ENCODE results near the gene USP40.

GRCh38 chr2:233499928-233500327 is 66.7 kb downstream of the USP40 start:
- no peak for TF ChIP-seq POLR2A (IDR thresholded peaks at IDR 0.05)
- TF ChIP-seq CTCF (IDR thresholded peaks at IDR 0.05), result no peak
- no peak for TF ChIP-seq EP300 (IDR thresholded peaks at IDR 0.05)
